ENCODE measurements around the gene LRRIQ4.
A peak's percentile ranks its signal among the peaks of the same experiment; 100 is the strongest.

The LRRIQ4 gene

DNA sequence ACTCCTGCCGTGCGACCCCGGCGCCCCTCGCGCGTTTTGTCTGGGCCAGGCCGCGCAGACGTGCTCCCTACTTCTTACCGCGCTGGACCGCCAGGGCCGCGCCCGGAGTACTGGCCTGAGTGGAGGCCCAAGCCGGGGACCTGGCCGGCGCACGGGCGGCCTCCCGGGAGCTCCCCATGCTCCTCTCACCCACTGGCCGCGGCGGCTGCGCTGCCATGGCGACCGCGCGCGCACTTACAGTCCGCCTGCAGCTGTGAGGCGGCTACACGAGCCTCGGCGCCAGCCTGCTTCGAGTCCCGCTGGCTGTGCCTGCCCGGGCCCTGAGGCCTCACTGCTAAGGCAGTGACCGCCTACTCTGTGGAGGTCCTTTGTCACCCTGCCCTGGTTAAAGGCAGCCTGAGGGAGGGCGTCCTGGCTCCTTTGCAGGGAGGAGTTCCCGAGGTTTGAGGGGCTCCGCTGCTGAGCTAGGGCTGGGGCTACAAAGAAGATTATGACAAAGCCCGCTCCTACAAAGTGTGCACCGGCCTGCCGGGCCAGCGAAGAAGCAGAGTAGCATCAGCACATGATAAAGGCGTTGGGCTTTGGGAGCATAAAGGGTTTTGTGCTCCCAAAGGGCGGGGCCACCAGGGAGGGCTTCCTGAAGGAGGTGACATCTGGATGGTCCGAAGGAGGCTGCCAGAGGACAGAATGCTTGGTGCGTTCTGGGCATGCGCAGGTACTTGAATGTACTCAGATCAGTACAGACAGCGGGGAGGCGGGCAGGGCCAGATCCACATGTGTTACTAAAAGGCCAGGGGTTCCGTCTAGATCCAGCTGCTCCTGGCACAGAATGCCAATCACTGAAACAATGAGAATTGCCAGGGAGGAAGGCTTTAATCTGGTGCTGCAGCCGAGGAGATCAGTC lies at the start of gene LRRIQ4, which contains the start of gene LRRC34:
Gene LRRIQ4 (plus strand): TSS at position 539 of the 904 bp plus-strand sequence. CDS start 9,052 bp downstream, outside the sequence.
Gene LRRC34 (minus strand): TSS at position 573 of the 904 bp plus-strand sequence. CDS start 356 bp downstream, at position 217.
- DNase-seq, result peak; percentile 84

DNA sequence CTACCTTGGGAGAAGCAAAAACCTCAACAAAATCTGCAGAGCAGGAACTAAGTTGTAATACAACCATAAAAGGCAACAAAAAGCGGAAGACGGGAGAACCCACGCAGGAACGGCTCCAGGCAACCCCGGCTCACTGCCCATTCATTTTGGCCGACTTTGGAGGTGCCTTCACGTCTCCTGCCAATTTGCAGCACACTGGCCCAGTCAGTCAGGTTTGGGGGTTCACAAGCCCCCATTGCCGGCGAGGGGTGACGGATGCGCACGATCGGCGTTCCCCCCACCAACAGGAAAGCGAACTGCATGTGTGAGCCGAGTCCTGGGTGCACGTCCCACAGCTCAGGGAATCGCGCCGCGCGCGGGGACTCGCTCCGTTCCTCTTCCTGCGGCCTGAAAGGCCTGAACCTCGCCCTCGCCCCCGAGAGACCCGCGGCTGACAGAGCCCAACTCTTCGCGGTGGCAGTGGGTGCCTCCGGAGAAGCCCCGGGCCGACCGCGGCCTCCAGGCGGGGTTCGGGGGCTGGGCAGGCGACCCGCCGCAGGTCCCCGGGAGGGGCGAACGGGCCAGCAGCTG lies 48.3 kb upstream of the LRRIQ4 start:
- DNase-seq, result peak; percentile 71

DNA sequence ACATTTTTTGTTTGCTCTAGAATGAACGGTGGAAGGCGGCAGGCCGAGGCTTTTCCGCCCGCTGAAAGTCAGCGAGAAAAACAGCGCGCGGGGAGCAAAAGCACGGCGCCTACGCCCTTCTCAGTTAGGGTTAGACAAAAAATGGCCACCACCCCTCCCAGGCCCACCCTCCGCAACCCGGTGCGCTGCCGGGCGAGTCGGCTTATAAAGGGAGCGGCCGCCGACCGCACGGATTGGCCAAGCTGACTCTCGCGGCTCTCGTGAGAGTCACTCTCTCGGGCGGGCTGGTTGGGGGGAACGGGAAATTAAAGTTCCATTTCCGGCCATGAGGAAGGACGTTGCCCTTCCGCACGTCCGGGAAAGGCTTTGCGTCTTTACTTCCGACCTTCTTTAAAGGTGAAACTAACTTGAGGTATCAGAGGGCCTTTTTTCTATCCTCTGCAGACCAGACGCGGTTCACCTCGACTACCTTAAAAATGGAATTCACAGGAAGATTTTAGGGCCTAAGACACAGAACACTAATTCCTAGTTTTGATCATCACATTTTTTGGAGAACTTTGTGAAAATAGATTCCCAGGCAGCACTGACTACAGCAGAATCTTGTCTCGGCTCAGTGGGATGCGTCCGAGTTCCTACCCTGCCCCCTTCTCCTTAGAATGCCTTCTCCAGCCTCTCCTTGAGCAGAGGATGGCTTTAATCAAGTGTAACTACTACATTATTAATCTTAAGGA lies 47.6 kb upstream of the LRRIQ4 start, which contains the start of gene TERC:
Gene TERC (minus strand): TSS at position 179 of the 731 bp plus-strand sequence.
- peak; percentile 96 for DNase-seq

DNA sequence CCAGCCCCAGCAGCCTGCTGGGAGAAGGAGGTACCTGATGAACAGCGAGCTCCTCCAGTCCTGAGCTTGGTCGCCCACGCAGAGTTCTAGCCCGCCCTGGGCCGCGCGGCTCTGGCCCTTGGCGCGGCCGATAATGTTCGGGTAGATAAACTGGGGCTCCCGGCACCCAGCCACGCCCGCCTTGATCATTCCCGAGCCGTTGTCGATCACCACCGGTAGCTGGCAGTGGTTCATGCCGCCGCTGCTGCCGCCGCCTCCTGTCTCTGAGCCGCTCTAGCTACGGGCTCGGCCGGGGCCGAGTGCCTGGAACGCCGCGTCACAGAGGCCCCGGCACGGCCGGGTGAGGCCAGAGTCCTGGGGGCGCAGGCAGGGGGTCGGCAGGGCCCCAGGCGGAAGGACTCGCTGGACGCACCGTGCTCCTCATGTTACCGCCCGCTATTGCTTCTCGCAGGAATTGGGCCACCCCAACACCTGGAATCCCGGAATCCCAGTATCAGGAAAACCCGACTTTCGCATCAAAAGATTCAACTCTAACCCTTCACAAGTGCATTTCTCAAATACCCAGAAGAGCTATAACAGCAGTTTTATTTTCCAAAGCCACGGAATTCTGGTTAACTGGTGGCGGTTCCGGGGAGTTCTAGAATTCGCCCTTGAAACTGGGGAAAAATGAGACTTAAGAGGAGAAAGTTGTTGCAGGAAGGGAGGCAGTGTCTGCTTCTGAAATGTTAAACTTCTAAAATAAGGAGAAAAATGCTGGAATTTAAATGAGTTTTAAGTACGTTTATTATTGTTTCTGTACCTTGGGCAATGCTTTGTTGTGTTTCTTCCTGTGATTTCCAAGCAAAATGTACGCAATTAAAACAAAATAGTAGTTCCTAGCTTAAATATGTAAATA lies 43.1 kb upstream of the LRRIQ4 start, which contains the start of gene ACTRT3:
Gene ACTRT3 (minus strand): TSS at position 275 of the 895 bp plus-strand sequence. CDS start 41 bp downstream, at position 234.
- DNase-seq, result peak; percentile 81

DNA sequence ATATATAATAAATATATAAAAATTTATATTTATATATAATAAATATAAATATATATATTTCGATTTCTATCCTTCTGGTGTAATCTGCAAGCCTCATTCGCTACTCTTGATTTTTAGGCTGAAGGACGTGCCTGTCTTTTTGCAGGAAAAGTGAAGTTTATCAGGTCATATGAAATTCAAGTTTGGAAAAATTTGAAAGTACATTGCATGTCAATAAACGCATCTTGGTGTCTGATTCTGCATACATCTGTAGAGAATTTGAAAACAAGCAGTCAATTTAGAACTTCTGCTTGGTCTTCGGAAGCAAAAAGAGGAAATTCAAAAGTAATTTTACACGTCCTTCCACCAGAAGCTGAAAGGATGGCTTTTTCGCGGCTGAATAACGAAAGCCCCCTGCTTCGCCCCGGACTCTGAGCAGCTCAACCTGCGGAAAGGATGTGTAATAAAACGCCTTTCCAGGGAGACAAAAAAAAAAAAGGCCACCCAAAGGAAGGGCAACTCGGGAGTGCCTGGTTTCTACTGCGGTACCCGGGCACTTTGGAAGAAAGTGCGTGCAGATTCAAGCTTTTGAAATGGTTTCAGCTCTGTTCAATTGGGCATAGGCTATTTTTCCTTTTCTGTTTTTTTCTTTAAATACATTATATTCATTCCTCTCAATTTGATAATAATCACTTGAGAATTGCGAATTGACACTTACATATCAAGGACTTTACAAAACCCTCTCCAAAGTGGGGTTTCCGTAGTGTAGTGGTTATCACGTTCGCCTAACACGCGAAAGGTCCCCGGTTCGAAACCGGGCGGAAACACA lies 41.0 kb upstream of the LRRIQ4 start:
- peak; percentile 74 for DNase-seq

DNA sequence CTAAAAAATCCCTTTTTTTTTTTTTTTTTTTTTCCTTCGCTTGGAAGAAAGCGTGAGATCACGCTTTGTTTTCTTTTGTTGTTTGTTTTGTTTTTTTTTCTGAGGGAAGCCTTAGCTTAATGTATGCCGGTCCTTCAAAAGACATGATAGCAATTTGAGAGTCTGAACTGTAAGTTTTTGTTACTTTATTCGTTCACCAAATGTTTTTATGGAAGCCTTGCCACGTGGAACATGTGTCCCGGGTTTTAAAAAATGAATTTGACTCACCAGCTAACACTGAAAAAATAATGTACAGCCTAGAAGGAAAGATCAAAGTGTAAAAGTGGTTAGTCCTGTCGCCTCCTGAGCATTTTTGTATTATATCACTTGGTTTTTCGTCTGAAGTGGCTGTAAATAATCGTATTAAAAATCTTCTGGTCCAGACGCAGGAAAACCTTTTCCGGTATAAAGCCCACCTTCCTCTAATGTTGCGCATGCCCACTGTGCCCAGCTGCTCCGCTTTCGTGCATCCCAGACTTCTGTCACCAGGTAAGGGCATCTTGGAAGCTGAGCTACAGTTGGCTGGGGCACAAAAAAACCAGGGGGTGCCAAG lies 40.3 kb upstream of the LRRIQ4 start:
- DNase-seq, result peak; percentile 86

DNA sequence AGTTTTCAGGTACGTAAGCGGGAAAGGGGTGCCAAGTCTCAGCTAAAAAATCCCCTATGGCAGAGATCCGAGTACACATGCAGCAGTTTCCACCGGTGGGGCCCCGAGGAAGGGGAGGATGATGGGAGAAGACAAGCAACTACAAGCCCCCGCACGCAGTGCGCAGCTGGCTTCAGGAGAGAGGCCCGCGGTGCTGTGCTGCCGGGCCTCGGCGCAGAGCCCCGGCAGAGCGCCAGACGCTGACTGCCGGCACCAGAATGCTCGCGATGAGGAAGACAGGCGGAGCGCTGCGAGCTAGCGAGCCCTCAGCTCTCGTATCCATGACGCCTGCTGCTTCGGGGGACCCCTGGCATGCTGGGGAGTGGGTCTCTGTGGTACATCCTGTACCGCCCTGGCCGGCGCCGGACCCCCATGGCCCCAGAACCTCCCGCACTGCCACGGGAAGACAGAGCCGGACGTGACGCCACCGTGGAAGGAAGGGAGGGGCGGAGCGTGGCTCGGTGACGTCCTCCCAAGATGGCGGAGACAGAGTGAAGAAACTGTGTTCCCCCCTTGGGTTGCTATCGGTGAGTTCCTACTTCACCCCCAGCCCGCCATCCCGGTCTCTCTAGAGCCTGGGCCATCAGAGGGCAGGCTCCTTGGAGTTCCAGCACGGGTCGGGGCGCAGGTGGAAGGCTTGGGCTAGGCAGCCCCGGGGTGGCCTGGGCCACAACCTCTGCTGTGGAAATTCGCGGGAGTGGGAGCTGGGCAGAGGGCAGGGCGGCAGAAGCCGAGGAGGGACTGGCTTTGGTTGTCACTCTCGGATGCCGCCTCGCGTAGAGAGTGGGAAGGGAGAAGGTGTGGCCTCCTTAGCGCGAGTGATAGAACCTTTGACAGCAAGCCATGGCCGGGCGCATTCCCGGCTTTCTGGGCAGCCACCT lies 39.5 kb upstream of the LRRIQ4 start, which contains the start of gene MYNN:
Gene MYNN (plus strand): TSS at position 500 of the 920 bp plus-strand sequence. CDS start 900 bp downstream, outside the sequence.
- DNase-seq, result peak; percentile 96

DNA sequence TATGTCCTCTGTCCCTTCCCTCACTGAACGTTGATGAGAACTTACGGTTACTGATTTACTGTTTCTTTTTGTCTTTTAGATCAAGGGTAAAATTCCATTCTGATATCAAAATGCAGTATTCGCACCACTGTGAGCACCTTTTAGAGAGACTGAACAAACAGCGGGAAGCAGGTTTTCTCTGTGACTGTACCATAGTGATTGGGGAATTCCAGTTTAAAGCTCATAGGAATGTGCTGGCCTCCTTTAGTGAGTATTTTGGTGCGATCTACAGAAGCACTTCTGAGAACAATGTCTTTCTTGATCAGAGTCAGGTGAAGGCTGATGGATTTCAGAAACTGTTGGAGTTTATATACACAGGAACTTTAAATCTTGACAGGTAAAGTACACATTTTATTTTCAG lies 38.5 kb upstream of the LRRIQ4 start:
- DNase-seq, result no peak

DNA sequence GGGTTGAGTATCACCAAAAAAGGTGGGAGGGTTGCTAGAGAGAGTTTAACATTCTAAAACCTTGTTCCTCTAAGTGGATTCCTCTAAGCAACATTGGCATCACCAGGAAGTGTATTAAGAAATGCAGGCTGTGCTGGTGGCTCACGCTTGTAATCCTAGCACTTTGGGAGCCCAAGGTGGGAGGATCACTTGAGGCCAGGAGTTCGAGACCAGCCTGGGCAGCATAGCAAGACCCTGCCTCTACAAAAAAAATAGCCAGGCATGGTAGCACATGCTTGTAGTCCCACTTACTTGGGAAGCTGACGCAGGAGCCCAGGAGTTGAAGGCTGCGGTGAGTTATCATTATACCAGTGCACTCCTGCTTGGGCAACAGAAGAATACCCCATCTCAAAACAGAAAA lies 34.8 kb upstream of the LRRIQ4 start:
- DNase-seq, result no peak

DNA sequence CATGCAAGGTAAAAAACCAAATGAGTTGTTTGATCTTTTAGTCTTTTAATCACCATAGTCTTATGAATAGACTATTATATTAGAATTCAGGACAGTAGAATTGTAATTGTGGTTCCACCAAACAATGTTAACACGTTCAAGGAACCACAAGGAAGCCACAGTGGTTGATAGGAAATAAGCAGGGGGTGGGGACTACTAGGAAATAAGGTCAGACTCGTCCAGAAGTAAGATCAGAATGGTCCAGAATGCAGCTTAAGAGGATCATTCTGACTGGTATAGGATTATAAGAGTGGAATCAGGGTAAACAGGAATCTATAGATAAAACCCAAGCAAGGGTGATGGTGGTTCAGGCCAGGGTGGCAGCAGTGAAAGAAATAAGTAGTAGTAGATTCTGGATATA lies 31.9 kb upstream of the LRRIQ4 start:
- no peak for DNase-seq

DNA sequence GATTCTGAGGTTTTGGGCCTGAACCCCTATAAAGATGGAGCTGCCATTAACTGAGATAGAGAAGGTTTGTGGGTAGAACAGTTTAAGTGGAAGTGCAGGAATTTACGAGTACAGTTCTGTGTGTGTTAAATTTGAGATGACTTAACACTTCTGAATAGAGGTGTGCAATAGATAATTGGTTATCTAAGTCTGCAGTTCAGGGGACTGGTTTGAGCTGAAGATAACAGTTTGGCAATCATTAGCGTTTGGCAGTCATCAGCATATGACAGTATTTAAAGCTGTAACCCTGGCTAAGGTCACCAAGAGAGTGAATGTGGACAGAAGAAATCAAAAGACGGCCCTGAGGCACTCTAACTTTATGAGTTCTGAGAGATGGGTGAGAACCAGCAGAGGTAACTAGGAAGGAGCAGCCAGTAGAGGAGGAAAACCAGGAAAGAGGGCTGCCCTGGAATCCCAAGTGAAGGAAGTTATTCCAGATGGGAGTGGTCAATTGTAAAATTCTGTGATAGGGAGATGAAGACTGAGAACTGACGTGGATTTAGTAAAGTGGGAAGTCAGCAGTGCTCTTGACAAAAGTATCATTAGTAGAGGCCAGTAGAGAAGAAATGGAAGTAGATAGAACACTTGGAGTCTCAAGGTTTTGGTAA lies 31.3 kb upstream of the LRRIQ4 start:
- DNase-seq, result no peak

DNA sequence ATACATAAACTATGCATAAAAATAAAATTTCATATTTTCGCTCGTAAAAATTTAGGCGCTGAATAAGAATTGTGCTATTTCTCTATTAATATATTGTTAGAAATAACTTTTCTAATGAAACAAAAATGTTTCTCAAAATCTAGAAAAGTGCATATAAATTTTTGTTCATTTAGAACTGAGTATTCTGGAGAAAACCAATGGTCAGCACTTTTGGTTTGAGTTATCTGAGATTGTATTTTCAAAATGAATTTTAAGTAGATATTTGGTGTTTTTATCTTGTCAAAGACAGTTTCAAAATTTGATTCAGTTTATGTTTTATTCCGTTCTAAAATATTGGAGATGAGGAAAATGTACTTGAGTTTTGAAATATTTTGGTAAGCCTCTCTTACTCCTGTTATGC lies 25.6 kb upstream of the LRRIQ4 start:
- DNase-seq, result no peak

DNA sequence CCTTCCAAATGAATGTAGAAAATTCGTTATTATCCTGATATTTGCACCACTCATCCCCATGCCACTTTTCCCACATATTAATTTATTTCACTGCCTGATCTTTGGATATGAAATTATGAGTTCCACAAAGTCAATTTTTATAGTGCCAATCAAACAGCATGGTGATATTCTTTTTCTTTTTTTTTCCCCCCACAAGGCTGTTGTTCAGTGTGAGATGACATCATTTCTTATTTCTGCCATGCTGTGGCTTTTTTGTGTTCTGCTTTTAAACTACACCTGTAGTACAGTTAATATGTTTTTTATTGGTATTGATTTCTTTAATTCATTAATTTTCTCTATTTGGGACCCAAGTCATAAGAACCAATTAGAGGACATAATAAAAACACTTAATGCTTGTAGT lies 24.9 kb upstream of the LRRIQ4 start:
- DNase-seq, result no peak

DNA sequence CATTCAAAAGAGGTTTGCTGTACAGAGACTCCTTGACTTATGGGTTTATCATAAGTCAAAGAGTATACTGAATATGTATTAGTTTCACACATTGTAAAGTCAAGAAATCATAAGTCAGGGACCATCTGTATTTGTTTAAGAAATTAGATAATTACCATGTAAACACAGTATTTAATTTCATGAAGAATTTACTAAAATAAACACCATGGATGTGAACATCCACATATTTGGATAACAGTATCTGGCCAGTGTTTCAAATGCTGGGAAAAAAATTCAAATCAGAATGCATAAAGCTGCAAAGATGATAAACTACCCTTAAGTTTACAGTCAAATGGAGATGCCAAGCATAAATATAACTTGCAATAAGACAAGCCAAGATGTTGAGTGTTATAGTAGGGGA lies 22.5 kb upstream of the LRRIQ4 start:
- DNase-seq, result no peak

DNA sequence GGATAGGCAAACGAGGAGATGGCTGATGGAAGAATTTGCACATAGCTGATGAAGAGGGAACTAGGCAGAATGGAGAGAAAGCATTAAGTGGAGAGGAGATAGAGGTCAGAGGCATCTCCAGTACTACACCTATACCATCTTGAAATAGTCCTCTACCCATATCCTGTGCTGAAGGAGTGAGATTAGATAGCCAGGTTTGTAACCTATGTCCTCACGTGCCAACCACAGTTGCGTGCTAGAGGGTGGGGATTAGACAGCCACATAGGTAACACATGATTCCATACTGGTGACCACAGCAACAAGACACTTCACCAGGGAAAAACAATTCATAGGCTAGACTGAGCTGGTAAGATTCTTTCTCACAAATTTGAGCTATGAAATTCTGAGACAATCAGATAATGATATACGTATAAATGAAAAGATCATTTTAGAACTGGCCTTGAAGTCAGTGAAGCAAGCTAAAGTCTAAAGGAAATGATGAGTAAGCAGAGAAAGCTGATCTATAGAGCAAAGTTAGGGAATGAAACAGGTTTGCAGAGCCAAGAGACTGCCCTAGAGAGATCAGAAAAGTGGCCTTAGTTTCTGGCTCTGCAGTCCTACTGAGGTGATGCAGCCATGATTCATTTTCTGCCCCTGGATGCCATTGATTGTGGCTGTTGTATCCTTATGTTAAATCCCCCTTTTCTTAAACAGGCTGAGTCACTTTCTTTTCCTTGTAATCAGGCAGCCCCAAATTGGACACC lies 21.8 kb upstream of the LRRIQ4 start:
- no peak for DNase-seq

DNA sequence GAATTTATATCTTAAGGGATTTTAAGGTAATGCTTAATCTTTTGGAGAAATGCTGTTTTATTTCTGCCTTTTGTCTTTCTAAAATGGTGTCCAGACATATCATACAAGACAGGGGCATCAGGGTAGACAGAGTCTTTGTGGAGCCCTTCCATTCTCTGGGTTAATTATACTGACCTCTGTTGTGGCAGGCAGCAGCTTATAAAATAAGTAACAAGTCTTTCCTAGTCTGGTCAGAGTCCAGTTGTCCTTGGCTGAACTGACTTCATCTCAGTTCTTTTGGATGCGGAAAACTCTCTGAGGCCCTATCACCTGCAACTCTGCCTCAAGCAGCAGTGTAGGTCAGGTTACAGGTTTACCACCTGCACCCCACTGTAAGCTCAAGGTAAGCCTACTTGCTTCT lies 20.3 kb upstream of the LRRIQ4 start:
- DNase-seq, result no peak

DNA sequence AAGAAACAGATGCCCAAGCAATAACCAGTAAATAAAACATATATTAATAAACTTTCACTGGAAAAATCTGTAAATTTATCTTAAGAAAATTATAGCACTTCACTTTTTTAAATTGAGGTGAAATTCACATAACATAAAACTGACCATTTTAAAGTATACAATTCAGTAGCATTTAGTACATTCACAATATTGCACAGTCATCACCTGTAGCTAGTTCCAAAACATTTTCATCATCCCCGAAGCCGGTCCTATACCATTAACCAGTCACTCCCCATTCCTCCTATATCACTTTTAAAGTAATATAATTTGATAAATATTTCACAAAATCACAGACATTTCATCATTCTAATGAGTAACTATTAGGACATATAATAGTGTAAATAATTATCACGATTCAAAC lies 8.0 kb upstream of the LRRIQ4 start:
- DNase-seq, result no peak

DNA sequence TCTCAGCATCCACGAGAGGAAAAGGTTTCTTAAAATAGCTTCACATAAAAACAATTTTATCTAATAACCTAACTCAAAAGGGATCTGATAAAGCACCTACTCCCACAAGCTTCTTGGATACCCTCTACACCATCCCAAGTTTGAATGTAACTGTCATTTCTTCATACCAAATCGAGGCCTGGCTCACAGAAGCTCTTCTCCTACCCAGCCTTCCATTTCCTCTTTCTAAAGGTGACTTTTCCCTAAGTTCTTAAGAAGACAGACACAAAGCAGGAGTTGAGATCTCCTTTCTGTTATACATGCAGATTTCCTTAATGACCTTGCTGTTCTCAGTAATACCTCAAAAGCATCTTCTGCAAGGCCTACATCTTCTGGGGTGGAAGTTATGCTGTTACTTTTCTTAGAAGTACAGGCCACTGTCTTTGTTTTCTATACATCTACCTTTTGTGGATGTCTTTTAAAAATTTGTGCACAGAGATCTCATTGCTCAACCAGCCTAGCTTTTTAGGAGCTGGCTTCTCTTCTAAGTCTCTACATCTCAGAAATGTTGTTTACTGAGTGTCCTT lies 3.4 kb upstream of the LRRIQ4 start:
- DNase-seq, result no peak
